K562 (cell line): ENCODE data around the gene ANKRD11. TPM values are rescaled to one million over a fixed set of nuclear protein-coding genes. Genes with fewer than 3 reads are reported as not detected.

Experiments
- CCNT2 ChIP-seq: IDR thresholded peaks from 2 replicates; pipeline ENCODE4 v1.6.1; 2011; ENCODE audit warnings: borderline replicate concordance, low read depth, mild to moderate bottlenecking, moderate library complexity, mixed read lengths, low read length; ENCODE audit not compliant: insufficient read length; ENCODE audit errors: extremely low read depth
- CHAMP1 ChIP-seq: fragments of 450-650 bp; IDR thresholded peaks from 2 replicates; pipeline ENCODE4 v1.6.1; 2016; ENCODE audit warnings: mild to moderate bottlenecking
- CREM ChIP-seq: IDR thresholded peaks from 2 replicates; pipeline ENCODE4 v1.6.1; 2014; ENCODE audit warnings: antibody characterized with exemption, low read depth
- DPF2 ChIP-seq: fragments of 450-650 bp; IDR thresholded peaks from 2 replicates; pipeline ENCODE4 v1.6.1; 2016
- EGR1 ChIP-seq: fragments of 450-650 bp; conservative IDR thresholded peaks from 2 replicates; pipeline ENCODE4 v1.6.1; 2017; ENCODE audit warnings: mild to moderate bottlenecking
- ETS1 ChIP-seq: conservative IDR thresholded peaks from 2 replicates; pipeline ENCODE4 v1.6.1; 2011; ENCODE audit warnings: low read depth, mild to moderate bottlenecking, low read length; ENCODE audit not compliant: control insufficient read depth
- FOXK2 ChIP-seq, 2 experiments: fragments of 450-650 bp; IDR thresholded peaks in 1 of 2; conservative IDR thresholded peaks in 1 of 2; 2 replicates each; pipeline ENCODE4 v1.6.1; 2016; ENCODE audit warnings: low read depth in 2 of 2, mild to moderate bottlenecking in 1 of 2
- GABPB1 ChIP-seq: sonication (generic); formaldehyde crosslinking; IDR thresholded peaks from 2 replicates; pipeline ENCODE4 v1.8.0; 2022; ENCODE audit warnings: mild to moderate bottlenecking, missing genetic modification reagents
- HMGN3 ChIP-seq: IDR thresholded peaks from 2 replicates; pipeline ENCODE4 v1.6.1; 2011; ENCODE audit warnings: borderline replicate concordance, low read depth, mild to moderate bottlenecking, mixed read lengths, low read length; ENCODE audit not compliant: insufficient read length; ENCODE audit errors: extremely low read depth
- IRF2 ChIP-seq: sonication (generic); formaldehyde crosslinking; IDR thresholded peaks from 2 replicates; pipeline ENCODE4 v1.8.1; 2022; ENCODE audit warnings: mild to moderate bottlenecking, missing genetic modification reagents
- KLF13 ChIP-seq: fragments of 450-650 bp; IDR thresholded peaks from 2 replicates; pipeline ENCODE4 v1.6.1; 2016; ENCODE audit warnings: missing genetic modification characterization, low read depth, mild to moderate bottlenecking, missing compliant biosample characterization, moderate library complexity, borderline replicate concordance
- MAFF ChIP-seq: IDR thresholded peaks from 2 replicates; pipeline ENCODE4 v1.6.1; 2012; ENCODE audit warnings: low read length, improper control_type of control experiment
- PHF8 ChIP-seq: fragments of 200-600 bp; sonication (generic); IDR thresholded peaks from 2 replicates; pipeline ENCODE4 v1.6.1; 2012; ENCODE audit warnings: mixed run types, mild to moderate bottlenecking, inconsistent platforms, low read length, moderate library complexity, borderline replicate concordance
- PHTF2 ChIP-seq: fragments of 250-450 bp; sonication (Bioruptor Pico); IDR thresholded peaks from 2 replicates; pipeline ENCODE4 v1.5.0; 2021; ENCODE audit warnings: mild to moderate bottlenecking
- ZBTB1 ChIP-seq: sonication (generic); formaldehyde crosslinking; IDR thresholded peaks from 2 replicates; pipeline ENCODE4 v1.8.1; 2023; ENCODE audit warnings: missing genetic modification reagents, low read depth, mild to moderate bottlenecking, borderline replicate concordance
- polyA plus RNA-seq, 8 experiments: library from polyadenylated mRNA; depleted of rRNA in 4 of 8; stranded (reverse) in 5 of 8; unstranded in 3 of 8; fragments of >200 nt; fragmentation: Nextera tagmentation in 2 of 8; fragmentation: Illumina TruSeq in 1 of 8; extraction: Ambion mirVana in 2 of 8; extraction: Trizol in 1 of 8; gene quantifications; 2 replicates each; pipeline versions ENCODE4 v1.2.1 to v1.2.3, GENCODE V29; 2011 to 2014; ENCODE audit warnings: inconsistent platforms in 1 of 8, missing spikeins in 1 of 8
- total RNA-seq, 7 experiments: library from RNA; depleted of rRNA in 6 of 7; stranded (reverse); fragments of >200 nt in 6 of 7; fragmentation: Illumina TruSeq in 2 of 7; extraction: Trizol in 2 of 7; gene quantifications; 2 replicates each; pipeline versions ENCODE4 v1.2.1 to v1.2.3, GENCODE V29; 2011 to 2021; ENCODE audit warnings: low replicate concordance in 1 of 7
- TF ChIP-seq, protein P1 (sequence below): fragments of 250-450 bp; sonication (Bioruptor Pico); IDR thresholded peaks from 2 replicates; pipeline ENCODE4 v1.4.0; 2020

The ANKRD11 gene
- total and polyA plus RNA-seq, 9 of the 15 experiments (the other 6 are each of a cell fraction or from before 2014, with no cell fraction given), result 4.7 to 126 (median 31.7) TPM

DNA sequence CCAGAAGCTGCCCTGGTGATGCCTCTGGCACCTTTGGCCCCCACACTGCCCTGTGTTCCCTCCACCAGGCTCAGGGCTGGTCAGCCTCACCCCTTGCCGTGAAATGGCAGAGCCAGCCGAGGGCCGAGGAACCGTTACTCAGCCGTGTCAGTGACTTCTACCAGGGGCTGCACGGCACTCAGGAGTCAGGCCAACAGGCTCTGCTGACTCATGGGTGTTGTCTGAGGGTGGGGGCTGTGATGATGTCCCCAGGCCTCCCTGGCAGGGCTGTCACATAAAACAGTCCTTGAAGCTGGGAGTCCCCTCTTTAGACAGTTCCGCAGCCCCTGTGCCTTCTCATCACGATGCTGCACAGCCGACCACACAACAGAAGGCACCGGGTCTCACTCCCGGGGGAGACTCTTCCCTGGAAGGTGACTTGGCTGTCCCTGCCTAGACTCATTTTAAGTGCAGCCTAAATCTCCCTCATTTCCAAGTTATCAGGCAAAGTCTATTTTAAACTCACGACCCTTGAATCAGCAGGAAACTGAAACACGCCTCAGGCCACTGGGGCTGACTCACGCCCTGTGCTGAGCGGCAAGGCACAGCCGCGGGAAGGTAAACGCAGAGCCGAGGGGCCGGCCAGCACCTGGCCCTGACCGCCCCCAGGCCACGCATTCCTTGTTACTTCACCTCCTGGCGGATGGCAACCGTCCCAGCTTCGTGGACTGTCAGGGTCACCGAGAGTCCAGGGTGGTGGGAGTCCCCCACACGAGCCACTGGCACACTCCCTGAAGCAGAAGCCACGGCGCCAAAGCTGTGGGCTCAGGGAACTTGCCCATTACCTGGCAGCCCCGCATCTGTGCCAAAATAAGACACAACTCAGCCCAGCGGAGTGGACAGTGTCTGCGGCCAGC, 170.2 kb downstream of the ANKRD11 start (continued):
- no peak for TF ChIP-seq PHF8
- no peak for TF ChIP-seq IRF2
- peak; percentile 51 for TF ChIP-seq MAFF
- no peak for TF ChIP-seq CCNT2
- TF ChIP-seq KLF13 (tag), result no peak
- TF ChIP-seq ZBTB1 (CRISPR knock-in tag), result no peak
- peak; percentile 52; the same call in 1 of the 2 replicates for TF ChIP-seq CREM
- 0 out of 2 replicates have a peak, but pooled peaks have one; percentile 33 for TF ChIP-seq GABPB1 (CRISPR knock-in tag)
- TF ChIP-seq CHAMP1, result no peak
- TF ChIP-seq PHTF2 (CRISPR knock-in tag), result no peak
- TF ChIP-seq FOXK2 (conservative IDR thresholded peaks at IDR 0.05 in 1 of 2, IDR thresholded peaks at IDR 0.05 in 1 of 2; ENCODE audit: low read depth in 2 of 2), result peak; percentile 28 to 32; a peak in 3 of 4 replicates
- TF ChIP-seq HMGN3, result peak; percentile 49
- TF ChIP-seq EGR1, result 0 out of 2 replicates have a peak, but pooled peaks have one; percentile 4
- TF ChIP-seq DPF2, result peak; percentile 79
- TF ChIP-seq, protein P1, sequence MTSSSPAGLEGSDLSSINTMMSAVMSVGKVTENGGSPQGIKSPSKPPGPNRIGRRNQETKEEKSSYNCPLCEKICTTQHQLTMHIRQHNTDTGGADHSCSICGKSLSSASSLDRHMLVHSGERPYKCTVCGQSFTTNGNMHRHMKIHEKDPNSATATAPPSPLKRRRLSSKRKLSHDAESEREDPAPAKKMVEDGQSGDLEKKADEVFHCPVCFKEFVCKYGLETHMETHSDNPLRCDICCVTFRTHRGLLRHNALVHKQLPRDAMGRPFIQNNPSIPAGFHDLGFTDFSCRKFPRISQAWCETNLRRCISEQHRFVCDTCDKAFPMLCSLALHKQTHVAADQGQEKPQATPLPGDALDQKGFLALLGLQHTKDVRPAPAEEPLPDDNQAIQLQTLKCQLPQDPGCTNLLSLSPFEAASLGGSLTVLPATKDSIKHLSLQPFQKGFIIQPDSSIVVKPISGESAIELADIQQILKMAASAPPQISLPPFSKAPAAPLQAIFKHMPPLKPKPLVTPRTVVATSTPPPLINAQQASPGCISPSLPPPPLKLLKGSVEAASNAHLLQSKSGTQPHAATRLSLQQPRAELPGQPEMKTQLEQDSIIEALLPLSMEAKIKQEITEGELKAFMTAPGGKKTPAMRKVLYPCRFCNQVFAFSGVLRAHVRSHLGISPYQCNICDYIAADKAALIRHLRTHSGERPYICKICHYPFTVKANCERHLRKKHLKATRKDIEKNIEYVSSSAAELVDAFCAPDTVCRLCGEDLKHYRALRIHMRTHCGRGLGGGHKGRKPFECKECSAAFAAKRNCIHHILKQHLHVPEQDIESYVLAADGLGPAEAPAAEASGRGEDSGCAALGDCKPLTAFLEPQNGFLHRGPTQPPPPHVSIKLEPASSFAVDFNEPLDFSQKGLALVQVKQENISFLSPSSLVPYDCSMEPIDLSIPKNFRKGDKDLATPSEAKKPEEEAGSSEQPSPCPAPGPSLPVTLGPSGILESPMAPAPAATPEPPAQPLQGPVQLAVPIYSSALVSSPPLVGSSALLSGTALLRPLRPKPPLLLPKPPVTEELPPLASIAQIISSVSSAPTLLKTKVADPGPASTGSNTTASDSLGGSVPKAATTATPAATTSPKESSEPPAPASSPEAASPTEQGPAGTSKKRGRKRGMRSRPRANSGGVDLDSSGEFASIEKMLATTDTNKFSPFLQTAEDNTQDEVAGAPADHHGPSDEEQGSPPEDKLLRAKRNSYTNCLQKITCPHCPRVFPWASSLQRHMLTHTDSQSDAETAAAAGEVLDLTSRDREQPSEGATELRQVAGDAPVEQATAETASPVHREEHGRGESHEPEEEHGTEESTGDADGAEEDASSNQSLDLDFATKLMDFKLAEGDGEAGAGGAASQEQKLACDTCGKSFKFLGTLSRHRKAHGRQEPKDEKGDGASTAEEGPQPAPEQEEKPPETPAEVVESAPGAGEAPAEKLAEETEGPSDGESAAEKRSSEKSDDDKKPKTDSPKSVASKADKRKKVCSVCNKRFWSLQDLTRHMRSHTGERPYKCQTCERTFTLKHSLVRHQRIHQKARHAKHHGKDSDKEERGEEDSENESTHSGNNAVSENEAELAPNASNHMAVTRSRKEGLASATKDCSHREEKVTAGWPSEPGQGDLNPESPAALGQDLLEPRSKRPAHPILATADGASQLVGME, result no peak
- TF ChIP-seq ETS1, result 0 out of 2 replicates have a peak, but pooled peaks have one; percentile 0
